Liver (tissue), 3 donors: ENCODE results near the gene PRDM9.

Experiments
- CTCF ChIP-seq: fragments of 150-350 bp; IDR thresholded peaks from 2 replicates; pipeline ENCODE4 v1.5.1; 2017; ENCODE audit warnings: improper control_type of control experiment, low read depth, low read length; ENCODE audit not compliant: missing input control
- FOXA1 ChIP-seq: IDR thresholded peaks from 2 replicates; pipeline ENCODE4 v1.6.1; 2016; ENCODE audit warnings: antibody characterized with exemption
- GABPA ChIP-seq, 2 donors: IDR thresholded peaks in 1 of 2; conservative IDR thresholded peaks in 1 of 2; 2 replicates each; pipeline ENCODE4 v1.6.1; 2016; ENCODE audit warnings: antibody characterized with exemption in 2 of 2, mild to moderate bottlenecking in 1 of 2, moderate library complexity in 1 of 2
- NR2F2 ChIP-seq: IDR thresholded peaks from 2 replicates; pipeline ENCODE4 v1.6.1; 2016; ENCODE audit warnings: antibody characterized with exemption
- YY1 ChIP-seq: IDR thresholded peaks from 2 replicates; pipeline ENCODE4 v1.6.1; 2016; ENCODE audit warnings: antibody characterized with exemption, mild to moderate bottlenecking
- ZBTB33 ChIP-seq: IDR thresholded peaks from 2 replicates; pipeline ENCODE4 v1.6.1; 2016; ENCODE audit warnings: antibody characterized with exemption
- TF ChIP-seq, protein P1 (sequence below): IDR thresholded peaks from 2 replicates; pipeline ENCODE4 v1.6.1; 2016; ENCODE audit warnings: antibody characterized with exemption, mild to moderate bottlenecking
- TF ChIP-seq, protein P2 (sequence below): IDR thresholded peaks from 2 replicates; pipeline ENCODE4 v1.6.1; 2016; ENCODE audit warnings: antibody characterized with exemption
- donor health status: healthy.
- donor health status: healthy.

DNA sequence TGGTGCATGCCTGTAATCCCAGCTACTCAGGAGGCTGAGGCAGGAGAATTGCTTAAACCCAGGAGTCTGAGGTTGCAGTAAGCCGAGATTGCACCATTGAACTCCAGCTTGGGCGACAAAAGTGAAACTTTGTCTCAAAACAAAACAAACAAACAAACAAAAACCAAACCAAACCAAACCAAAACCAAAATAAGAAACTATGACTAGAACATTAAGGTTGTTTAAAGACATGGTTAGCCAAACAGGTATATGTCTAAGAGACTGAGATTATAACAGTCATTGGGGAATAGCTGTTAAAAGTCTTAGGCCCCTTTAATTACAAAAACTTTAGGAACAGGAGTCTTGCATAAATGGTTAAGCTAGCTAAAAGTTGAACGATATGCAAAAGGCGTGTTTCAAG is 63.6 kb downstream of the PRDM9 start:
- TF ChIP-seq CTCF (no peak), GABPA (IDR thresholded peaks at IDR 0.05 in 1 of 2, conservative IDR thresholded peaks at IDR 0.05 in 1 of 2) (no peak), YY1 (no peak), NR2F2 (no peak), FOXA1 (no peak), ZBTB33 (no peak)
- TF ChIP-seq, protein P1, sequence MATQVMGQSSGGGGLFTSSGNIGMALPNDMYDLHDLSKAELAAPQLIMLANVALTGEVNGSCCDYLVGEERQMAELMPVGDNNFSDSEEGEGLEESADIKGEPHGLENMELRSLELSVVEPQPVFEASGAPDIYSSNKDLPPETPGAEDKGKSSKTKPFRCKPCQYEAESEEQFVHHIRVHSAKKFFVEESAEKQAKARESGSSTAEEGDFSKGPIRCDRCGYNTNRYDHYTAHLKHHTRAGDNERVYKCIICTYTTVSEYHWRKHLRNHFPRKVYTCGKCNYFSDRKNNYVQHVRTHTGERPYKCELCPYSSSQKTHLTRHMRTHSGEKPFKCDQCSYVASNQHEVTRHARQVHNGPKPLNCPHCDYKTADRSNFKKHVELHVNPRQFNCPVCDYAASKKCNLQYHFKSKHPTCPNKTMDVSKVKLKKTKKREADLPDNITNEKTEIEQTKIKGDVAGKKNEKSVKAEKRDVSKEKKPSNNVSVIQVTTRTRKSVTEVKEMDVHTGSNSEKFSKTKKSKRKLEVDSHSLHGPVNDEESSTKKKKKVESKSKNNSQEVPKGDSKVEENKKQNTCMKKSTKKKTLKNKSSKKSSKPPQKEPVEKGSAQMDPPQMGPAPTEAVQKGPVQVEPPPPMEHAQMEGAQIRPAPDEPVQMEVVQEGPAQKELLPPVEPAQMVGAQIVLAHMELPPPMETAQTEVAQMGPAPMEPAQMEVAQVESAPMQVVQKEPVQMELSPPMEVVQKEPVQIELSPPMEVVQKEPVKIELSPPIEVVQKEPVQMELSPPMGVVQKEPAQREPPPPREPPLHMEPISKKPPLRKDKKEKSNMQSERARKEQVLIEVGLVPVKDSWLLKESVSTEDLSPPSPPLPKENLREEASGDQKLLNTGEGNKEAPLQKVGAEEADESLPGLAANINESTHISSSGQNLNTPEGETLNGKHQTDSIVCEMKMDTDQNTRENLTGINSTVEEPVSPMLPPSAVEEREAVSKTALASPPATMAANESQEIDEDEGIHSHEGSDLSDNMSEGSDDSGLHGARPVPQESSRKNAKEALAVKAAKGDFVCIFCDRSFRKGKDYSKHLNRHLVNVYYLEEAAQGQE, result no peak
- TF ChIP-seq, protein P2, sequence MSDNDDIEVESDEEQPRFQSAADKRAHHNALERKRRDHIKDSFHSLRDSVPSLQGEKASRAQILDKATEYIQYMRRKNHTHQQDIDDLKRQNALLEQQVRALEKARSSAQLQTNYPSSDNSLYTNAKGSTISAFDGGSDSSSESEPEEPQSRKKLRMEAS, result no peak
